ENCODE data around the gene PHYH. TPM values are rescaled to one million over a fixed set of nuclear protein-coding genes. Genes with fewer than 3 reads are reported as not detected.
"Not testable (repeated sequence)": the region's sequence is repeated elsewhere in the genome, so short reads cannot be mapped to it uniquely, and the experiment has no call there.

The PHYH gene
- total RNA-seq, 1 donor from 2014 or later, result 20.4 TPM

DNA sequence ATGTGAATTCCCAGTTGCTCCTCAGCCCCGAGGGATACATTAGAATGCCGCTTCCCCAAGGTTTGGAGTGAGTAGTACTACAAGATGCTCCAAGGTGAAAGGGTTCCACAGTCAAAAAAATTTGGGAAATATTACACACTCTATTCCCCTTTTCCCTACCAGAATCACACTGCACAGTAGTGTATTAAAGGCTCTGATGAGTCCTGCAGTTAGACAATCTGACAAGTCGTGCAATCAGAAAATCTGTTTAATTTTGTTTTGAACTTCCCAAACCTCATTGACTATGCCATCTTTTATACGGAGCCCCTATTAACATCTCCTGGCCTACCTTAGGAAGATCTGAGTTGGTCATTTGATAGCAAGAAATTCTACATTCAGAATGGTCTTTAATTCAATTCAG lies 52.1 kb downstream of the PHYH start:
- Mint-ChIP-seq H3K27ac (ENCODE audit: unreplicated experiment) (no peak overlapping the region), H3K4me3 (ENCODE audit: unreplicated experiment) (no peak overlapping the region), H3K36me3 (ENCODE audit: unreplicated experiment) (no peaks in the 10 kb centered on the region), H3K4me1 (ENCODE audit: low read depth, unreplicated experiment) (peaks cover 5% of the 10 kb centered on the region), H3K27me3 (ENCODE audit: unreplicated experiment) (no peaks in the 10 kb centered on the region), H3K9me3 (ENCODE audit: unreplicated experiment) (no peaks in the 10 kb centered on the region)
- no peak for DNase-seq
- TF ChIP-seq, protein P1, sequence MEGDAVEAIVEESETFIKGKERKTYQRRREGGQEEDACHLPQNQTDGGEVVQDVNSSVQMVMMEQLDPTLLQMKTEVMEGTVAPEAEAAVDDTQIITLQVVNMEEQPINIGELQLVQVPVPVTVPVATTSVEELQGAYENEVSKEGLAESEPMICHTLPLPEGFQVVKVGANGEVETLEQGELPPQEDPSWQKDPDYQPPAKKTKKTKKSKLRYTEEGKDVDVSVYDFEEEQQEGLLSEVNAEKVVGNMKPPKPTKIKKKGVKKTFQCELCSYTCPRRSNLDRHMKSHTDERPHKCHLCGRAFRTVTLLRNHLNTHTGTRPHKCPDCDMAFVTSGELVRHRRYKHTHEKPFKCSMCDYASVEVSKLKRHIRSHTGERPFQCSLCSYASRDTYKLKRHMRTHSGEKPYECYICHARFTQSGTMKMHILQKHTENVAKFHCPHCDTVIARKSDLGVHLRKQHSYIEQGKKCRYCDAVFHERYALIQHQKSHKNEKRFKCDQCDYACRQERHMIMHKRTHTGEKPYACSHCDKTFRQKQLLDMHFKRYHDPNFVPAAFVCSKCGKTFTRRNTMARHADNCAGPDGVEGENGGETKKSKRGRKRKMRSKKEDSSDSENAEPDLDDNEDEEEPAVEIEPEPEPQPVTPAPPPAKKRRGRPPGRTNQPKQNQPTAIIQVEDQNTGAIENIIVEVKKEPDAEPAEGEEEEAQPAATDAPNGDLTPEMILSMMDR (IDR thresholded peaks at IDR 0.05; ENCODE audit: partially characterized antibody, unreplicated experiment), result no peak

DNA sequence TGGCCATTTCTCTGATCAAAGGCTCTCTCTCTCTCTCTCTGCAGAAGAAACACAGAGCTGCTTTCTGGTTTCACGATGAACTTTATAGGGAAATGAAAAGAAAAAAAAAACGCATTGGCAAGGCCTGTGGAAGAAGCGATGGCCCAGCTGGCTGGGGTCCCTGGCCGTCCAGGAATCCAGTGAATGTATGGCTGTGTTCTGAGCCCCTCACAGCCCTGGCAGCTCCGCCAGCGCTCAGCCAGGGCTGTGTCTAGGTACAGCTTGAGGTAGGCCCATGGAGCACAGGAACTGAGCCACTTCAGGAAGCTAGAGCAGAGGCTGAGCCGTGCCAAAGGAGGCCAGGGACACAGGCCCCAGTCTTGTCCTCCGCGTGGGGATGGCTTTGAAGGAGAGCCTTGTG lies 52.6 kb downstream of the PHYH start:
- Mint-ChIP-seq H3K27me3 (ENCODE audit: unreplicated experiment) (no peaks in the 10 kb centered on the region), H3K36me3 (ENCODE audit: unreplicated experiment) (no peaks in the 10 kb centered on the region), H3K9me3 (ENCODE audit: unreplicated experiment) (no peaks in the 10 kb centered on the region), H3K27ac (ENCODE audit: unreplicated experiment) (no peak overlapping the region), H3K4me3 (ENCODE audit: unreplicated experiment) (no peak overlapping the region), H3K4me1 (ENCODE audit: low read depth, unreplicated experiment) (peaks cover 5% of the 10 kb centered on the region)
- TF ChIP-seq, protein P1 (IDR thresholded peaks at IDR 0.05; ENCODE audit: partially characterized antibody, unreplicated experiment), result no peak
- no peak for DNase-seq

DNA sequence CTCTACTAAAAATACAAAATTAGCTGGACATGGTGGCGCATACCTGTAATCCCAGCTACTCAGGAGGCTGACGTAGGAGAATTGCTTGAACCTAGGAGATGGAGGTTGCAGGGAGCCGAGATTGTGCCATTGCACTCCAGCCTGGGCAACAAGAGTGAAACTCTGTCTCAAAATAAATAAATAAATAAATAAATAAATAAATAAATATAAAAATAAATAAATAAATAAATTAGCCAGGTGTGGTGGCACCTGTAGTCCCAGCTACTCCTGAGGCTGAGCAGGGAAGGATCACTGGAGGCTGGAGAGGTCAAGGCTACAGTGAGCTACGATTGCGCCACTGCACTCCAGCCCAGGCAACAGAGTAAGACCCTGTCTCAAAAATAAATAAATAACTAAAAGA lies 57.6 kb downstream of the PHYH start:
- DNase-seq; H3K4me1 Mint-ChIP-seq (ENCODE audit: low read depth, unreplicated experiment); H3K9me3 Mint-ChIP-seq (ENCODE audit: unreplicated experiment); H3K4me3 Mint-ChIP-seq (ENCODE audit: unreplicated experiment); H3K36me3 Mint-ChIP-seq (ENCODE audit: unreplicated experiment); H3K27me3 Mint-ChIP-seq (ENCODE audit: unreplicated experiment); H3K27ac Mint-ChIP-seq (ENCODE audit: unreplicated experiment): not testable (repeated sequence)

DNA sequence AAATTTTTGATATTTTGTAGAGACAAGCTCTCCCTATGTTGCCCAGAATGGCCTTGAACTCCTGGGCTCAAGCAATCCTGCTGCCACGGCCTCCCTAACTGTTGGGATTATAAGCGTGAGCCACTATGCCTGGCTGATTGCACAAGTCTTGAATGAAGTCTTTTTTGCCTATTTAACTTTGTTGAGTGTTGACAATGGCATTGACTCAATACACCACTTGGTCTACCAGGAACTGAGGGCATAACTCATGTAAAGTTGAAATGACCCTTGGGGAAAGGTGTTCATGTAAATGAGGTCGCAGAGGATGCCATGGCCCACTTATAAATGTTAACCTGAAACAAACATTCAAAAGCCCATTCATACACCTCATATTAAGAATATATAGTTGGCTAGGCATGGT lies 58.3 kb downstream of the PHYH start:
- no peak overlapping the region for H3K27ac Mint-ChIP-seq (ENCODE audit: unreplicated experiment)
- peaks cover 3% of the 10 kb centered on the region for H3K27me3 Mint-ChIP-seq (ENCODE audit: unreplicated experiment)
- H3K9me3 Mint-ChIP-seq (ENCODE audit: unreplicated experiment), result peaks cover 3% of the 10 kb centered on the region
- H3K36me3 Mint-ChIP-seq (ENCODE audit: unreplicated experiment), result no peaks in the 10 kb centered on the region
- TF ChIP-seq, protein P1 (IDR thresholded peaks at IDR 0.05; ENCODE audit: partially characterized antibody, unreplicated experiment), result no peak
- H3K4me1 Mint-ChIP-seq (ENCODE audit: low read depth, unreplicated experiment), result peaks cover 5% of the 10 kb centered on the region
- DNase-seq, result no peak
- H3K4me3 Mint-ChIP-seq (ENCODE audit: unreplicated experiment), result no peak overlapping the region

DNA sequence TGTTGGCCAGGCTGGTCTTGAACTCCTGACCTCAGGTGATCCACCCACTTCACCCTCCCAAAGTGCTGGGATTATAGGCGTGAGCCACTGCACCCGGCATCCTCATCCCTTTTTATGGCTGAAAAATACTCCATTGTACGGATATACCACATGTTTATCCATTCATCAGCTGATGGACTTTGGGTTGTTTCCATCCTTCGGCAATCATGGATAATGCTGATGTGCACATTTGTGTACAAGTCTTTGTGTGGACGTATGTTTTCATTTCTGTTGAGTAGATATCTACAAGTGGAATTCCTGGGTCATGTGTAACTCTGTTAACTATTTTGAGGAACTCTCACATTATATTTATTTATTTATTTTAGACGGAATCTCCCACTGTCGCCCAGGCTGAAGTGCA lies 59.9 kb downstream of the PHYH start:
- peaks cover 3% of the 10 kb centered on the region for H3K9me3 Mint-ChIP-seq (ENCODE audit: unreplicated experiment)
- TF ChIP-seq, protein P1 (IDR thresholded peaks at IDR 0.05; ENCODE audit: partially characterized antibody, unreplicated experiment), result no peak
- H3K36me3 Mint-ChIP-seq (ENCODE audit: unreplicated experiment), result no peaks in the 10 kb centered on the region
- H3K27me3 Mint-ChIP-seq (ENCODE audit: unreplicated experiment), result peaks cover 3% of the 10 kb centered on the region
- no peak overlapping the region for H3K27ac Mint-ChIP-seq (ENCODE audit: unreplicated experiment)
- DNase-seq, result no peak
- H3K4me1 Mint-ChIP-seq (ENCODE audit: low read depth, unreplicated experiment), result peaks cover 5% of the 10 kb centered on the region
- H3K4me3 Mint-ChIP-seq (ENCODE audit: unreplicated experiment), result no peak overlapping the region
